ENCODE data around the gene IQCF5.
"Not testable (repeated sequence)": the region's sequence is repeated elsewhere in the genome, so short reads cannot be mapped to it uniquely, and the experiment has no call there.

Gene IQCF5

GRCh38 chr3:51868896-51869295, 6.5 kb downstream of the IQCF5 start:
- not testable (repeated sequence) for DNase-seq (ENCODE audit: low spot score)

- DNase-seq (ENCODE audit: low spot score) = no peak
These were observed 12.5 kb downstream of the IQCF5 start for GRCh38 chr3:51862886-51863285.

- DNase-seq (ENCODE audit: low spot score) = no peak
These were observed 14.4 kb downstream of the IQCF5 start, which contains the start of gene IQCF2 for GRCh38 chr3:51860703-51861665. Gene IQCF2 (plus strand): TSS chr3:51861615. CDS start chr3:51861667, 52 bp downstream.

- DNase-seq (ENCODE audit: low spot score) = not testable (repeated sequence)
These were observed 20.0 kb downstream of the IQCF5 start for GRCh38 chr3:51855411-51855810.

- DNase-seq (ENCODE audit: low spot score) = no peak
These were observed 30.3 kb downstream of the IQCF5 start for GRCh38 chr3:51845129-51845528.

GRCh38 chr3:51836606-51837005, 38.8 kb downstream of the IQCF5 start:
- DNase-seq (ENCODE audit: low spot score) = no peak

GRCh38 chr3:51830836-51831385, 44.5 kb downstream of the IQCF5 start:
- no peak for DNase-seq (ENCODE audit: low spot score)

GRCh38 chr3:51830345-51830744, 45.1 kb downstream of the IQCF5 start:
- no peak for DNase-seq (ENCODE audit: low spot score)

- DNase-seq (ENCODE audit: low spot score) = no peak
These were observed 47.1 kb downstream of the IQCF5 start for GRCh38 chr3:51828297-51828696.
